Measurements from ENCODE around the gene SDF2.

The SDF2 gene, protein sequence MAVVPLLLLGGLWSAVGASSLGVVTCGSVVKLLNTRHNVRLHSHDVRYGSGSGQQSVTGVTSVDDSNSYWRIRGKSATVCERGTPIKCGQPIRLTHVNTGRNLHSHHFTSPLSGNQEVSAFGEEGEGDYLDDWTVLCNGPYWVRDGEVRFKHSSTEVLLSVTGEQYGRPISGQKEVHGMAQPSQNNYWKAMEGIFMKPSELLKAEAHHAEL

GRCh38 chr17:28661635-28662526, at the start of gene SDF2, which contains the start of gene SUPT6H:
SDF2 (minus strand) TSS chr17:28661906; CDS start chr17:28661876, 30 bp downstream.
SUPT6H (plus strand) TSS chr17:28662205; CDS start chr17:28673402, 11,197 bp downstream.
- peak; percentile 93 for DNase-seq

DNA sequence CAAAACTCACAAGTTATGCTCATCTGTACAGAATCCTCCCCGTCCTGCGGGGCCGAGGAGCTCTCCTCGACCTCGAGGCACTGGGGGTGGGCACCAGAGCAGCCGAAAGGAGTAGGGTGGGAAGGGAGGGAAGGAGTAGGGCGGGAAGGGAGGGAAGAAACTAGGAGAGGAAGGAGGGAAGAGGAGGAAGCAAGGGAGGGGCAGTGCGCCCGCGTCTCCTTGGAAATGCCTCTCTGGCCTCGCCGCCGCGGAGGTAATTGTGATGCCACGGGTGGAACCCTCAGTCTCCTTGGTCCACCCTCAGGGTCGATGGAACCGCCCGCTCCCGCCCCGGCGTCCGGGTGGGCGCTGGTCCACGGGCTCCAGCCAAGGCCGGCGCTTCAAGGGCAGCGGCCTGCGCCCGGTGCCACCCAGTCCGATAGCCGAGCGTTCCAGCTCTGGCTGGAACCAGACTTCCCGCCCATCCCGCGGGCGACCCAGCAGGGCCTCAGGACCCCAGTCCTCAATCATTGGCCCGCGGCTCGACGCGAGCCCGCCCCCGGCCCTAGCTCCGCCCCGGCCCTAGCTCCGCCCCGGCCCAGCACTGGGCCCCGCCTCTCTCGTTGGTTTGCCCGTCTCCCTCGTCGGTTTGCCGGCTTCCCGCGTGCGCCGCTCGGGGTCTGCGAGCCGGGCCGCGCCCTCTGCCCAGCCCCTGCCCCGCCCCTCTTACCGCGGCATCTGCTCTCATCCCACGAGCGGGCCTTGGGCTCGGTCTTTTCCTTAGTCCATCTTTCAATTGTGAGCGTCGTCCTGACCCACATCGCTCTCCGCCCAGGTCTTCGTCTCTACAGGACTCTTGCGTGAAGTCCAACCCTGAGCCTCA, 49.4 kb upstream of the SDF2 start:
- peak; percentile 94 for DNase-seq

- no peak for DNase-seq
Observed at GRCh38 chr17:28707339-28707720, 45.6 kb upstream of the SDF2 start.

DNA sequence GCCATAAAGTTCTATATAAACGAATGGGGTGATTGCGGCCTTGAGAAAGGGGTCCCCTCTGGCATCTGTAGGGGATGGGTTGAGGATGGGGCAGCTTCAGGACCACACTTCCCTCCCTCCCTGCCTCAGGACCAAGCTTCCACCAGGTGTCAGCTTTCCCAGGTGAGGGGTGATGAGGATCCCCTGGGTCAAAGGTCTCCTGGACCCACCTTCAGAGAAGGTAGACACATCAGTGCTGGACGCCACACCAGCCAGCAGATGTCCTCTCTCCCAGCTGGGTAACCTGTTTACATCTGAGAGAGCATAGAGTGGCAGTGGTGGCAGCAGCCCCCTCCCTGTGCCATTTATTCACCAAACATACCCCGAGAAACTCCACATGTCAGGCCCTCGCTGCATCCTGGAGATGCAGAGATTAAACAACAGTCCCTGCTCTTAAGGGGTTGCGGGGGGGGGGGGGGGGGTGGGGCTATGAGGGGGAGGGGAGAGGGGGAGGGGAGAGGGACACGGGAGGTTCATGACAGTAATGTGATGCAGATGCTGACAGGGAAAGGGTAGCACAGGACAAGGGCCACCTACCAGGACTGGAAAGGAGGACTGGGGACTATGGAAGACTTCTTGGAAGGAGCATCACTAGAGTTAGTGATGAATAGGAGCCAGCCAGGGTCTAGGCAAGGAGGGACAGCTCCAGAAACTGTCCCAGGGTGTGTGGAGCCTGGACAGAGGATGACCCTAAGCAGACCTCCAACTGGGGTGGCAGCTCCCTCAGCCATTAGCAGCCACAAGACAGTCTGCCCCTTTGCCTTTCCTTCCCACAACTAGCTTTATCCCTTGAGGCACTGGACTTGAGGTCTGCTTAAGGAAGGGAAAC, 45.0 kb upstream of the SDF2 start:
- DNase-seq: no peak

DNA sequence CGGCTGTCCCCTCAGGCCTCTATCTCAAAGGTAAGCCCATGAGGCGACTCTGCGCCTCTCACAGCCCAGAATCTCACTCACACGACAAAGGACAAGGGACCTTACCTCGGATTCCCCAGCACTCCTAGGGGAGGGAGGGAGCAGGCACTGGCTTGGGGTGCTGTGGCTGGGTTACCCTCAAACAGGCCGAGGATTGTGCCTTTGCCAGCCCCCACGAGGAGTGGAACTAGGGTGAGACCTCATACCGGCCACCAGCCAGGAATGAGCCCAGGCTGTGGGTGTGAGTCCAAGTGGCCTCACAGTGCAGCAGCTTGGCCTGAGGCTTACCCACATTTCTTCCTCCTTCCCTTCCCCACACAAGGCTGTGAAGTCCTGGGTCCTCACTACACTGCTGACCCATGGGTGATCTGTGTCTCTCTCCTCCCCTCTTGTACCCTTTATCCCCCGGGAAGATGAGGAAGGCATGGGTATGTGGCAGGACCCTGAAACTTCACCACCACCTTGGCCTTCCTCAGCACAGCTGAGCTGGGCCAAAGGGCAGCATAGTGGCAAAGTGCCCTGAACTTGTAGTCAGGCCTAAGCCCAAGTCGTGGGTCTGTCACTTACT, 44.1 kb upstream of the SDF2 start:
- no peak for DNase-seq

DNA sequence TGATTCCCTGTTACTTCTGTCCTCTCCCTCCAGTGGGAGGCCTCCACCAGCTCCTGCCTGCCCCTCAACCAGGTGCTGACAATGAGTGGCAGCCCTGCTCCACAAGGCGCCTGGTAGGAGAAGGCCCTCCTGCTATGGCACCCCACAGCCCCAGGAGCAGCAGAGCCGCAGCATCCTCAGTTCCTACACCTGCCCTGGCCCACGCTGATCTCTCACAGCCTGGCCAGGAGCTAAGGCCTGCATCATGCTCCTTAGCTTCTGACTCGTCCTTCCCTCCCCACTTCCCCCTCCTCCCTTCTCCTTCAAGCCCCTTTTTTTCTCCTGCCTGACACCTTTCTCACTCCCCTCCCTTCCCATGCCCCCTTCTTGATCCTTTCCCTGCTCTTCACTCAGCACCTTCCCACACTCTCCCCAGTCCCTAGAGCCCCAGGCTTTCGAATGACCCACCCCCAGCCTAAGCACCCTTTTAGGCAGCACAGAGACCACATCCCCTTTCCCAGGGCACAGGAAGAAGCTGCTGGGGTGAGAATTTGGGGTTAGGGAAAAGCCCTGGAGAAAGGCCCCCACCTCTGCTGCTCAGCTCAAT, 43.5 kb upstream of the SDF2 start:
- DNase-seq: no peak

DNA sequence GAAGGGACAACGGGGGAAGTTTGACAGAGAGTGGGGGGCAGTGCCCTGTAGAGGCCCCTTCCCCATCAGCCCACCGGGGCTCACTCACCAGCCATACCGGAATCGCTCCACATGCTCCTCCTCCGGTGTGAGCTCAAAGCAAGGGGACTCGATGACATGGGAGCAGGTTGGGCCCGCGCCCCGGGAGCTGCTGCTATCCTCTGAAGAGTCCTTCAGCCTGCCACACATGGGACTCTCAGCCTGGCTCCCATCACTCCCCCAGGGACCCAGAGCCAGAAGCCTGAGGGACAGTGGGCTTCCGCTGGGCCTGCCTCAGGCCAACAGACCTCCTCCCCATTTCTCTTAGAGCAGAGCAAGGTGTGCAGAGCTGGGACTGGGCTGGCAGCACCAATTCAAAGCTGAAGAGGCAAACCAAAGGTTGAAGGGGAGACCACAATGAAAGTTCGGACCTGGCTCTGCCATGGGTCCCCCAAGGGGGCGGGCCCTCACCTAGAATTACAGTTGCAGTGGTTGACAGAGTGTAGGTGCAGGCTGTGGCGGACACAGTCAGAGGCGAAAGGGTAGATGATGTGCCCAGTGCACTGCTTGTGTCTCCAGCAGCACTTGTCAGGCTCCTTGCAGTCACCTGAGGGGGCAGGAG, 42.6 kb upstream of the SDF2 start:
- no peak for DNase-seq

- no peak for DNase-seq
Observed at GRCh38 chr17:28703552-28704218, 42.0 kb upstream of the SDF2 start.

DNA sequence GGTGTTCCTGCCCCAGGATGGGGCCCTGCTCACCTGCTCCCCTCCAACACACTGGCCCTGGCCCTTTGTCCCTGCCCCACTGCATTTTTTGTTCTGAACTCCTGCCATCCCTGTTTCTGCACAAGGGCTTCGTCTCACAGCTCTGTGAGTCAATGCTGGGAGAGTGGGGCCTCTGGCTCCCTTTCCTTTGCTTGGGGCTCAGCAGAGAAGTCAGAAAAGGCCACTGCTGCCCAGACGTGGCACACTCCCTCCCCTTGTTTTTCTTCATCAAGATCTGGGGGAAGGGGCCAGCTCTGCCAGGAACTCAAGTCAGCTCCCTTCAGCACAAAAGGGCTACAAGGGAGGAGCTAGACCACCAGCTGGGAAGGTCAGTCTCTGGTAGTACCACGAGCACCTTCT, 41.0 kb upstream of the SDF2 start:
- no peak for DNase-seq

- no peak for DNase-seq
Observed at GRCh38 chr17:28702026-28702751, 40.5 kb upstream of the SDF2 start.

GRCh38 chr17:28700830-28701492, 39.3 kb upstream of the SDF2 start:
- no peak for DNase-seq

- DNase-seq: no peak
Observed at GRCh38 chr17:28700278-28700677, 38.6 kb upstream of the SDF2 start.

GRCh38 chr17:28698253-28698941, 36.7 kb upstream of the SDF2 start:
- no peak for DNase-seq

DNA sequence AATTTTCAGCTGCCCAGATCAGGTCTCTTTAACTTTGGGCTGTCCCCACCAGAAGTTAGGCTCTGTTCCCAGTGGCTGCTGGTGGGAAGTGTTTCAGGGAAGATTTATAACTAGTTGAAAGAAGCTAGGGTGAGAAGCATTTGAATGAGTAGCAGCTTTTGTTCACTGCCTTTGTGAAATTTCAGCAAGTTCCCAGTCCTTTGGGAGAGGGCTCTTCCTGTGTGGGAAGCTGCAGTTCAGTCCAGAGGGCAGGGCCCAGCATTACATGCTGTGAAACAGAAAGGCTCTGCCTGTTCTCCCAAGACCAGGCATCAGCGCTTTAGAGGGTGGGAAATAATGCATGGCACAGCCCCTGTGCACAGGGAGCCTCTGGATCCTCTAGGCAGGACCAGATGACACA, 32.2 kb upstream of the SDF2 start:
- DNase-seq: no peak

- no peak for DNase-seq
Observed at GRCh38 chr17:28689011-28689410, 27.3 kb upstream of the SDF2 start.

- no peak for DNase-seq
Observed at GRCh38 chr17:28688481-28688880, 26.8 kb upstream of the SDF2 start.

GRCh38 chr17:28686296-28686695, 24.6 kb upstream of the SDF2 start:
- DNase-seq: no peak

GRCh38 chr17:28685366-28685765, 23.7 kb upstream of the SDF2 start:
- no peak for DNase-seq

Data from activated CD4-positive, alpha-beta T cell treated with anti-CD3 and anti-CD28 coated beads, Interleukin-2, amount 50 U/mL, for 16 hours (primary cell).